Rectal smooth muscle tissue (tissue), 1 donor: ENCODE measurements around the gene SLC22A1.

Source experiments
- H3K27ac ChIP-seq: one replicate; pipeline ENCODE4 v1.7.0; 2013; ENCODE audit warnings: low read depth, low read length, inconsistent platforms
- H3K27me3 ChIP-seq: one replicate; pipeline ENCODE4 v1.7.0; 2013; ENCODE audit warnings: low read length; ENCODE audit not compliant: control insufficient read depth, insufficient read depth
- H3K36me3 ChIP-seq: one replicate; pipeline ENCODE4 v1.7.0; 2013; ENCODE audit warnings: low read length; ENCODE audit not compliant: control insufficient read depth, insufficient read depth
- H3K4me1 ChIP-seq: one replicate; pipeline ENCODE4 v1.7.0; 2013; ENCODE audit warnings: low read length; ENCODE audit not compliant: control insufficient read depth, insufficient read depth
- H3K4me3 ChIP-seq: one replicate; pipeline ENCODE4 v1.7.0; 2013; ENCODE audit warnings: low read length
- H3K9ac ChIP-seq: one replicate; pipeline ENCODE4 v1.7.0; 2013; ENCODE audit warnings: low read length

The SLC22A1 gene

GRCh38 chr6:160203522-160203921, 81.9 kb downstream of the SLC22A1 start:
- no peaks in the 10 kb centered on the region for H3K4me1 ChIP-seq
- no peaks in the 10 kb centered on the region for H3K36me3 ChIP-seq
- H3K27me3 ChIP-seq, result no peaks in the 10 kb centered on the region
- no peak overlapping the region for H3K27ac ChIP-seq
- no peak overlapping the region for H3K9ac ChIP-seq
- no peak overlapping the region for H3K4me3 ChIP-seq

- H3K4me3 ChIP-seq, result no peak overlapping the region
- no peaks in the 10 kb centered on the region for H3K27me3 ChIP-seq
- no peaks in the 10 kb centered on the region for H3K4me1 ChIP-seq
- H3K27ac ChIP-seq, result no peak overlapping the region
- H3K36me3 ChIP-seq, result no peaks in the 10 kb centered on the region
- H3K9ac ChIP-seq, result no peak overlapping the region
These were observed 82.3 kb downstream of the SLC22A1 start for GRCh38 chr6:160203953-160204352.

GRCh38 chr6:160204710-160205109, 83.1 kb downstream of the SLC22A1 start:
- Histone ChIP-seq H3K27ac (no peak overlapping the region), H3K36me3 (no peaks in the 10 kb centered on the region), H3K4me1 (no peaks in the 10 kb centered on the region), H3K4me3 (no peak overlapping the region), H3K27me3 (no peaks in the 10 kb centered on the region), H3K9ac (no peak overlapping the region)

GRCh38 chr6:160207618-160208017, 86.0 kb downstream of the SLC22A1 start:
- Histone ChIP-seq H3K36me3 (no peaks in the 10 kb centered on the region), H3K27me3 (no peaks in the 10 kb centered on the region), H3K9ac (no peak overlapping the region), H3K4me1 (no peaks in the 10 kb centered on the region), H3K27ac (no peak overlapping the region), H3K4me3 (no peak overlapping the region)
